ENCODE results near the gene MRGPRF.
"Not testable (repeated sequence)": the region's sequence is repeated elsewhere in the genome, so short reads cannot be mapped to it uniquely, and the experiment has no call there.

The MRGPRF gene

DNA sequence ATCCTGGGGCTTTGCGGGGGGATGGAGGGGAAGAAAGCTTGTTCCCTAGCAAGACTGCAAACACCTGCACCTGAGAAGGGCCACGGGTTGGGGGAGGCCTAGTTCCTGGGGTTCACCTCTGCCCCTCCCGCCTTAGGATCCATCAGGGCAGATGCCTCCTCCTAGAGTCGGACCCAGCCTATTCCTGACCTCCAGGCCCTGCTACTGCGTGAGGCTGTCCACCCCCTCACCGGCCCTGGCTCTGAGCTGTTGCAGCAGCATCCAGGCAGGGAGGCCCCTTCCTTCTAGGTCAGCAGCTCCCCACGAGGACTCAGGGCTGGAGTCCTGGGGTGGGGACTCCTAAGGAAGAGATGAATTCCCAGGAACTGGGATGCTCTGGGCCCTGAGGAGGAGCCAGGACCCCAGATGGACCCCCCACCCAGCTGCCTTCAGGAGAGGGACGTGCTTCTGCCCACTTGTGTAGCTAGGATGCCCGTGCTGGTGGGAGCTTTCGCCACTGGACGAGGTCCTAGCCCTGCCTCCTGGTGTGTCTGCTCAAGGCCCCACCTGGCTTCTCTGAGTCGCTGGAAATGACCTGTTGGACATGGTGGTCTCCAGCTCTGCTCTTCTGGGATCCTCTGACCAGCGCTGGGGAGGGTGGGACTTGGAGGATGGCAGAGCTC is 10.3 kb downstream of the MRGPRF start:
- DNase-seq (ENCODE audit: low read depth) = no peak

DNA sequence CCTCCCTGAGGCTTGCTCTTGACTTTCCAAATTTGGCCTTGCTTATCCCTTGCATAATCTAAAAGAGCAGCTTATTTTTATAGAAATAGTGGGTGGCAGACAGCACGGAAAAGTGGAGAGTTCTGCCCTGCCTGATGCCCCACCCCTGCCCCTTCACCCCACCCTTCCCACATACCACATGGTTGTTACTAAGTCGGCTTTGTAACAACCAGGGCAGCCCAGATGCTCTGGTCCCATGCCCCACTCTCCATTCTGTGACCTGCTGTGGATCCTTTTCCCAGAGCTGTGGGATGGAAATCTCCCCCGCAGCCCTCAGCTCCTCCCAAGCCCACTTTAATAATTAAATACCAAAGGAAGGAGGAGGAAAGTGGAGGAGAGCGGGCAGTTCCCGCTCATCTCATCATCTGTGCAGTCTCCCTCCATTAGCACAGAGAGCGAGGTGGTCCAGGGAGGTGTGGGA is 10.9 kb downstream of the MRGPRF start:
- no peak for DNase-seq (ENCODE audit: low read depth)

DNA sequence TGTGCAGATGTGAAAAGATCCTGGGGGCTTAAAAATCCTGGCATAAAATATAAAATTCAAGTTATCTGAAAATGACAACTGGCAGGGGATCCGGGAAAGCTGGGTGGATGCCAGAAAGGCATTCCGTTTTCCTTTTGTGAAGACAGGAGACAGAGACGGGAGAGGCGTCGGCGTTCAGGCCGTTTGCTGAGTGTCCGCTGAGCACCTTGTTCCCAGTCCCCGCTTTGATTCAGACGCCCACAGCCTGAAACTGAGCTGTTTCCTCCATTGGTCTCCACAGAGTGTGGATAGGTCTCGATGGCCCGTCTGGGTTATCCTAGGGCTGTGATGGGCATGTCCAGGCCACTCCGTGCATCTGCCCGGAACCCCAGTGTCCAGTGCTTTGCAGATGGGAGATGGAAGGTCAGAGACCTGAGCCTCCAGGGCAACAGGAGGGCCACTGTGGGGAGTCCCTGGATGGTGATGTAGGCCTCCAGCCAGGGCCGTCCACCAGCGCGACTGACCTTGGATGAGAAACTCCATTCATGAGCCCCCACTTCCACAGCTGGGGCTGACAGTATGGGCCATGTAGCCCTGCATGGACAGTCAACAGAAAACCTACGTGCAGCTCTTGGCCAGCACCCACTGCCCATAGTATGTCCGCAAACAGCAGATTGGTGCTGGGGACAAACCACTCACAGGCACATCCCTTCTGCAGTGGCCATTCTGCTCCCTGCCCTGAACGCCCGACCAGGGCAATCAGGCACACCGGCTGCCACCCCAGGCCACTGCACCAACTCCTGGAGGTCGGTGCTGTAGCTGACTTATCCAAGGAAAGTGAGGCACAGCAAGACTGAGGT is 11.6 kb downstream of the MRGPRF start:
- no peak for DNase-seq (ENCODE audit: low read depth)

DNA sequence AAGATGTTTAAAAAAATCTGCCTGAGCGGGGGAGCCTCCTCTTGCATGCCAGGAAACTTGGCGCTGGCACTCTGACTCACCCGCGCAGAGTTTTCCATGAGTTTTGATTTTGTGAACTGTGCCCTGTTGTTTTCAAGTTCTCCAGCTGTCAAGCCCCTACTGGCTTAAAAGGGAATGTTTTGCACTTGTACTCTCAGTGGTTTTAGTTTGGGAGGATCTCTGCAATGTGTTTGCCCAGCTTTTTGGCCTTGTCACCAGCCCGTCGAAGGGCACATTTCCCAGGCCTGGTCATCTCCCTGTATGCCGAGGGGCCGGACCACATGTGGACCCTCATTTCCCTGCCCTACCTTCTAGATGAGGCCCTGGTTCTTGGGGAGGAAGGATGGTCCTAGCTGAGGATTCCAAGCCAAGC is 12.2 kb downstream of the MRGPRF start:
- peak; percentile 69 for DNase-seq (ENCODE audit: low read depth)

- no peak for DNase-seq (ENCODE audit: low read depth)
Observed at GRCh38 chr11:69000391-69000790, 12.7 kb downstream of the MRGPRF start.

- DNase-seq (ENCODE audit: low read depth) = not testable (repeated sequence)
Observed at GRCh38 chr11:68999748-69000355, 13.2 kb downstream of the MRGPRF start.

GRCh38 chr11:68999093-68999747 is 13.8 kb downstream of the MRGPRF start:
- DNase-seq (ENCODE audit: low read depth) = no peak

DNA sequence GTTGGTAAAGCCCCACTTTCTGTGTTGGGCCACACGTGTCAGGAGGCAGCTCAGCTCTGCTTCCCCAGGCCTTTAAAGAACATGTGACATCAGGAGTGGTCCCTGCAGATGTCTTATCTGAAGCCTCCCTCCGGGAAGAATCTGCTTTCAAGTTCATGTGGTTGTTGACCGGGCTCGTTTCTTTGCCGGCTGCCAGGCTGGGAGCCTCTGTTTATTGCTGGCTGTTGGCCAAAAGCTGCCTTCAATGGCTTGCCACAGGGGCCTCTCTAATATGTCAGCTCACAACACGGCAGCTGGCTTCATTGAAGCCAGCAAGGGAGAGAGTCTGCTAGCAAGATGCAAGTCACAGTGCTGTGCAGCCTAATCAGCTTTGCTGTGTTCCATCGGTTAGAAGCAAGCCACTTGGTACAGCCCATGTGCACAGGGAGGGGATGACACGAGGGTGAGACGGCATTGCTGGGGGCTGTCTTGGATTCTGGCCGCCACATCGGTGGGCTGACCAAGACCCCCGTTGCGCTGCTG is 14.6 kb downstream of the MRGPRF start:
- no peak for DNase-seq (ENCODE audit: low read depth)

DNA sequence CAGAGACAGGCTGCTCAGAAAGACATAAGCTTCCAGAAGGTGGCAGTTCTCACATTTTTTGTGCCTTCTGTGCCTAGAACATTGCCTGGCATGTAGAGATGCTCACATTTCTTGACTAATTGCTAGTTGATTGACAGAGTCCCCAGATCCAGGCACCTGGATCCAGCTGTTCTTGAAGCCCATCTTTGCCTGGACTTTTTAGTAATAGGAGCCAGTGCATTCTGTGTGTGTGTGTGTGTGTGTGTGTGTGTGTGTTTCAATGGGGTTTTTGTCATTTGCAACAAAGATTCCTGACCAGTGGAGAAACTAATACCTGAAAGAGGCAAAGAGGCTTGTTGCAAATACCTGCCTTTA is 15.1 kb downstream of the MRGPRF start:
- DNase-seq (ENCODE audit: low read depth) = no peak

- DNase-seq (ENCODE audit: low read depth) = no peak
Observed at GRCh38 chr11:68997124-68997994, 15.7 kb downstream of the MRGPRF start.

GRCh38 chr11:68996376-68997123 is 16.5 kb downstream of the MRGPRF start:
- DNase-seq (ENCODE audit: low read depth) = no peak

- DNase-seq (ENCODE audit: low read depth) = no peak
Observed at GRCh38 chr11:68994894-68995285, 18.2 kb downstream of the MRGPRF start.

- DNase-seq (ENCODE audit: low read depth) = no peak
Observed at GRCh38 chr11:68994161-68994893, 18.7 kb downstream of the MRGPRF start.

- DNase-seq (ENCODE audit: low read depth) = no peak
Observed at GRCh38 chr11:68993546-68993945, 19.5 kb downstream of the MRGPRF start.

DNA sequence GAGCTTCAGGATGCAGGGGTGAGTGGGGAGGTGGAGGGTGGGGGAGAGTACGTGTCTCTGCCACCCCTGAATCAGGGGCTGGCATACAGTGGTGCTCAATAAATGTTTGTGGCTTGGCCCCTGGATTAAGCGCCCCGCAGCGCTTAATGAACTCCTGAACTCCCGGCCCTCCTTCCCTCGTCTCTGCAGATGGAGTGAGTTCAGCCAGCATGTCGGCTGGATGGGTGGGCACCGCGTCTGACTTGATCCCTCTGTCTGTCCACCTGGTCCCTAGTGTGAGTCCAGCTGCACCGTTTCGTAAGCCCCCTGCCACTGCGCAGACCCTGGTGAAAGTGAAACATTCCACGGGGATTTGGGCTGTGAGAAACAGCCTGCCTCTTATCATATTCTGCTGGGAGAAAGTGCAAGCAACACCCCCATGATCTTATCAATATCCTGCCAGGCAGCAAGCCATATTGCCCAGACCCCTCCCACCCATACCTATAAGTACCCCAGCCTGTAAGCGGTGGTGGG is 20.2 kb downstream of the MRGPRF start:
- no peak for DNase-seq (ENCODE audit: low read depth)

DNA sequence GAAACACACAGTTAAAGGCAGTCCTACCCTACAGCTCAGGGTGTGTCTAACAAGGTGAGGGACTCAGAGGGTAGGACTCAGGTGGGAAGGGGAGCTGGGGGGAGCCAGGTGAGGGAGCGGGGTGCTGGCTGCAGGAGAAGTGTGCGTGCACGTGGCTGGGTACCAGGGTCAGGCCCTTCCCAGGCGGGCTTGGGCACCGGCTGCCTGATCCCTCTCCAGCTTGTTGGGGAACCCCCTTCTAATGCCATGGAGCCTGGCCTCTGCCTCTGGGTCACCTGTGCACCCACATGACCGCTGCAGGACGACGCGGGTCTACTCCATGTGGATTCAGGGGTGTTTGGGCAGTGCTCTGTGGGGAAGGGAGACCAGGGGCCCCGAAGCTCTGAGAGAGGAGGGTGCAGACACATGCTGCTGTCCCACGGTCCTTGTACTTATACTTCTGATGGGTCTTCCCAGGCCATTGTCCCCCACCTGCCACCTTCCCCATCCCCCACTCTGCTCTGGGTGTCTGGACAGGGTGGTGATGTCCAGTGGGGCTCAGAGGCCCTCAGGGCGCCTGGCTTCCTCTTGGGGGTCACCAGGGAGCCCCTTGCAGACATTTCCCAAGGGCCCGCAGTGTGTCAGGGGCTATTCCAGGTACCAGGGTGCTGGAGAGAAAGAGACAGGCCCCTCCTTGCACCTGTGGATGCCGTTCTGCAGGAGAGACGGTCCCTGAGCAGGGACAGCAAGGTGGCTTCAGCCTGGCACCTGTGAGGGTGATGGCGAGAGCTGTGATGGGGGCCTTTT is 21.9 kb downstream of the MRGPRF start:
- no peak for DNase-seq (ENCODE audit: low read depth)

GRCh38 chr11:68989936-68990606 is 23.0 kb downstream of the MRGPRF start:
- DNase-seq (ENCODE audit: low read depth) = no peak

- DNase-seq (ENCODE audit: low read depth) = no peak
Observed at GRCh38 chr11:68988491-68988890, 24.6 kb downstream of the MRGPRF start.

Data from GM04504 (cell line).